Prostate gland (tissue), 2 donors: ENCODE results near the gene C2CD4D.

ENCODE experiments used
- POLR2A ChIP-seq: fragments of 450-650 bp; IDR thresholded peaks from one replicate; pipeline ENCODE4 v1.6.1; 2016; ENCODE audit warnings: antibody characterized with exemption, mild to moderate bottlenecking
- TF ChIP-seq, protein P1 (sequence below), 4 experiments: fragments of 200-600 bp in 2 of 4; fragments of 450-650 bp in 2 of 4; sonication (generic) in 2 of 4; IDR thresholded peaks; 1 replicate in 3 of 4; 2 replicates in 1 of 4; pipeline ENCODE4 v1.5.1; 2016 to 2019; ENCODE audit warnings: antibody characterized with exemption in 4 of 4, mild to moderate bottlenecking in 2 of 4, moderate library complexity in 2 of 4

DNA sequence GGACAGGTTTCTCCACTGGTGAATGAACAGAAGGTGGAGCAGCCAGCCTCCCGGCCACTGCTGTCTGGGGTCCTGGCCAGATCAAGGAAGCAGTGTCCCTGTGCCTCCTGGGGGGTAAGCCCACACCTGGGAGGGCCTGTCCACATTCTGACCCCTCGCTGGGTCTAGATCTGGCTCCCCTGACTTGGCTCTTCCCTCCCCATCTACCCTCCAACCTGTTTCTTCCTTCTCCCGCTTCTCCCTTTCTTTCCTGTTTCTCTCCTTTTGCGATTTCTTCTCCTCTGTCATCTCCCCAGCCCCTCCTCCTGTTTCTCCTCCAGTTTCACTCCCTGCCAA lies 8.4 kb downstream of the C2CD4D start:
- TF ChIP-seq POLR2A = no peak
- TF ChIP-seq, protein P1, sequence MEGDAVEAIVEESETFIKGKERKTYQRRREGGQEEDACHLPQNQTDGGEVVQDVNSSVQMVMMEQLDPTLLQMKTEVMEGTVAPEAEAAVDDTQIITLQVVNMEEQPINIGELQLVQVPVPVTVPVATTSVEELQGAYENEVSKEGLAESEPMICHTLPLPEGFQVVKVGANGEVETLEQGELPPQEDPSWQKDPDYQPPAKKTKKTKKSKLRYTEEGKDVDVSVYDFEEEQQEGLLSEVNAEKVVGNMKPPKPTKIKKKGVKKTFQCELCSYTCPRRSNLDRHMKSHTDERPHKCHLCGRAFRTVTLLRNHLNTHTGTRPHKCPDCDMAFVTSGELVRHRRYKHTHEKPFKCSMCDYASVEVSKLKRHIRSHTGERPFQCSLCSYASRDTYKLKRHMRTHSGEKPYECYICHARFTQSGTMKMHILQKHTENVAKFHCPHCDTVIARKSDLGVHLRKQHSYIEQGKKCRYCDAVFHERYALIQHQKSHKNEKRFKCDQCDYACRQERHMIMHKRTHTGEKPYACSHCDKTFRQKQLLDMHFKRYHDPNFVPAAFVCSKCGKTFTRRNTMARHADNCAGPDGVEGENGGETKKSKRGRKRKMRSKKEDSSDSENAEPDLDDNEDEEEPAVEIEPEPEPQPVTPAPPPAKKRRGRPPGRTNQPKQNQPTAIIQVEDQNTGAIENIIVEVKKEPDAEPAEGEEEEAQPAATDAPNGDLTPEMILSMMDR (IDR thresholded peaks at IDR 0.05) = no peak
